Astrocyte of the hippocampus (primary cell): Measurements from ENCODE around the gene COG7.

ENCODE experiments used
- DNase-seq: peaks from one replicate; pipeline ENCODE4 v3.0.0; 2011; ENCODE audit warnings: low read depth, low spot score

COG7 gene

GRCh38 chr16:23362460-23363317 is 90.3 kb downstream of the COG7 start:
- no peak for DNase-seq

- no peak for DNase-seq
Observed at GRCh38 chr16:23359092-23359760, 93.8 kb downstream of the COG7 start.

- no peak for DNase-seq
Observed at GRCh38 chr16:23357761-23358290, 95.2 kb downstream of the COG7 start.

GRCh38 chr16:23356941-23357340 is 96.0 kb downstream of the COG7 start:
- DNase-seq, result no peak

- no peak for DNase-seq
Observed at GRCh38 chr16:23355106-23355670, 97.8 kb downstream of the COG7 start.

GRCh38 chr16:23354246-23354645 is 98.7 kb downstream of the COG7 start:
- no peak for DNase-seq

- DNase-seq, result no peak
Observed at GRCh38 chr16:23353440-23353839, 99.5 kb downstream of the COG7 start.

GRCh38 chr16:23351360-23351759 is 101.6 kb downstream of the COG7 start:
- DNase-seq, result no peak

- DNase-seq, result no peak
Observed at GRCh38 chr16:23348579-23349469, 104.2 kb downstream of the COG7 start.

GRCh38 chr16:23345237-23345636 is 107.8 kb downstream of the COG7 start:
- DNase-seq, result no peak

- no peak for DNase-seq
Observed at GRCh38 chr16:23343643-23344612, 109.1 kb downstream of the COG7 start.

GRCh38 chr16:23342083-23342640 is 110.8 kb downstream of the COG7 start:
- no peak for DNase-seq

- no peak for DNase-seq
Observed at GRCh38 chr16:23339787-23340186, 113.2 kb downstream of the COG7 start.
